8988T (cell line): ENCODE measurements around the gene PPBP.

Source experiments
- DNase-seq: peaks from one replicate; pipeline ENCODE4 v3.0.0; 2011

PPBP gene, protein sequence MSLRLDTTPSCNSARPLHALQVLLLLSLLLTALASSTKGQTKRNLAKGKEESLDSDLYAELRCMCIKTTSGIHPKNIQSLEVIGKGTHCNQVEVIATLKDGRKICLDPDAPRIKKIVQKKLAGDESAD

DNA sequence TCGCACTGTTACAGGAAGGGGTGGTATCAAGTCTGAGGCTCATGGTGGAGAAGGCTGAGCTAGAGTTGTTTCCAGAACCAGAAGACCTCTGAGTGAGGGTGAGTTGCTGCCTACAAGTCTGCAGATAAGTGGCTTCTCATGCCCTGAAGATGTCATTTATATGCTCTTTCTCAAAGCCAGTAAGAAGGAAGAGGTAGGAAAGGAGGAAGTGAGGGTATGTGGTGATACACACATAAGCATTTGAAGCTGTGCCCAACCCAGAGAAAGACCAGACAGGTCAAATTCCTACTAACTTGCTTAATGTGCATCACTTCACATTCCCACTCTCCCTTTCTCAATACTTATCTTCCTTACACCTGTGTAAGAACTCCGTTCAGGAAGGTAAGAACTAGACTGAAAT is at the start of gene PPBP:
Gene PPBP (minus strand): TSS at position 130 of the 400 bp plus-strand sequence. CDS start 87 bp downstream, at position 43.
- DNase-seq = no peak

DNA sequence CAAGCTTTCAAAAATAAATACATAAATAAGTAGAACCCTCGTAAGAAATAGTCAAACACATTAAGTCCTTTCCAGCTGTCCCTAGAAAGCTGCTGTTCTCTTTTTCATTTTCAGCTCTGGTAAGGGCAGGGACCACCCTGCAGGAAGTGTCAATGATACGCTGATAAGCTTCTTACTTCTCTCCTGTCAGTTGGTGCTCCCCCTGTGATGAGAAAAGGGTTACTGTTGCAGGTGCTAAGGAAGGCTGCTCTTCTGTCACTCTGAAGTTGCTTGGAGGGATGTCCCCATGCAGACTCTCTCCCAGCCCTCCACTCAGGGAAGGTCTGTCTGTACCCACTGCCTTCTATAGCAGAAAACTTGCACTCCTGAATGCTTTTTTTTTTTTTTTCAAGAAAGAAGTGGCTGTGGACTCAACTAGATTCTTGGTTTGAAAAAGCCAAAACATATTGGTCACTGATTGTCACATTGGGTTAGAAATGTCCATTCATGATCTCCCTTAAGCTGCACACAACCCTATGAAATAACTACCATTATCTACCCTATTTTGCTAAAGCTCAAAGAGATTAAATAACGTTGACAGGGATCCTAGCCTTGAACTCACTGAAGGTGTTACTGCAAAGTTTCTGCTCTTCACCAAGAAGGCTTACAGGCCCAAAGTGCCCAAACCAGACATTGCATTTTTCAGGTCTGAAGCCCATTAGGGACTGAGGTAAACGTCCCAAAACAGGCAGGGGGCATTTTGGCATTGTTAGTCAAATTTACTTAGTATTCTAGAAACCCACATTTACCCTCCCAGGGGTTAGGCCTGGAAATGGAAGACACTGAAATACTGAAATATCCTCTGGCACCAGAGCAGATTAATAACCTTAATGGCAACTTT is 49.3 kb upstream of the PPBP start:
- no peak for DNase-seq

DNA sequence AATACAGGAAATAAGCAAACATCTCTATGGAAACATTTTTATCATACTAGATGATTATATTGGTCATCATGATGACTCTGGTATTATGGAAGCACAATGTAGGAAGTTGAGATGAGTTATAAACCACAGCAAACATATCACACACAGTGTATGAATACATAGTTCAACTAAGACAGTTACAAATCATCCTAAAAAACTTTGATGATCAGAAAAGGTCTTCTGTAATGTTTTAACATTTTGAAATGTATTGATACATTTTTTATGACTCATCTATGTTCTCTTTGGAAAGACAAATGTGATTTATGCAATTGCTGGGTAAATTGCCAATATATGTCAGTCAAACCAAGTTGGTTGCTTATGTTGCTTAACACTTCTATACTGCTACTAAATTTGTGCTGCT is 45.7 kb upstream of the PPBP start:
- no peak for DNase-seq

DNA sequence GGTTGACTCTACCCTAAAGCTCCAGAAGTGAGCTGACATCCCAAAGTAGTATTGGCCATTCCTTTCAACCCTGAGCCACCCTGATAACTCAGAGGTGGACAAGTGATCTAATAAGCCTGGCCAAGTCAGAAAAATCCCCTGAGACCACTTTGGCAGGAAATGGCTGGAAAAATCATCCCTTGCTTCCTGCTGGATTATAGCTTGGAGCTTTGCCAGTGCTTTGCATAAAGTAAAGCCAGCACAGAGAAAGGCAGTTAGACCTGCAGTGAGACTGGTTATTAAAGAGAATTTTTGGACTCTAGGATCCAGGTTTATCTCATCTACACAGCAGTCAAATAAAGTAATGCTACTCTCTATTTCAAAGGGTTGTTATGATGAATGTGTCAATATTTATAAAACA is 44.1 kb upstream of the PPBP start:
- DNase-seq = no peak

DNA sequence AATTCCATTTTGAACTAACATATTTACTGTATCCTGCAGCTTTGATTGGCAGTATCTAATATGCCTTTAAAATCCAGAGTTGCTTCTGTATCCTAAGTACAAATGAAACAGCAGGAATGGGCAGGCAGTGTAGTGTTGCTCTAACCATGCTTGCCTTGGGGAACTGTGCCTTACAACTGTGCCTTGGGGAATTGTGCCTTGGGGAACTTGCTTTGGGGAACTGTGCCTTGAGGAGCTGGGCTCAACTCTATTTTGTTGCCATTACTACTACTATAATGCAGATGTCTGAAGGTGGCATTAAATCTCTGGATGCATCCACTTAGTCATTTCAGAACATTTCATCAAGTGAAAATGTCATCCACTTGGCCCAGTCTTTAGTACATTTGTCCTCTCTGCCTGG is 43.6 kb upstream of the PPBP start:
- no peak for DNase-seq

DNA sequence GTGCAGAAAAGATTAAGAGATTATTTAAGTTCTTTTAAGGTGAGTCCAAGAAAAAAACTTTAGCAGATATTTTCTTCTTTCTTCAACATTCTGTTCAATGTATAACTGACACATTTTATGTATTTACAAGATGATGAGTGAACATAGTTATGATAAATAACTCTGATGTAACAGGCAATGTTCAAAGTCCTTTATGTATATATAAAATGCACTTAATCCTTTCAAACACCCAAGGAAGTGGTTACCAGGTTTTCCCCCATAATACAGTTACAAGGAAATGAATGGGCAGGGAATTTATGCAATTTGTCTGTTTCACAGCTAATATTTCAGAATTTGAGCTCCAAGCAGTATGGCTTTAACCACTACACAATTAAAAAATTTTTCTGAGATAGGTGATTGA is 42.3 kb upstream of the PPBP start:
- DNase-seq = no peak

DNA sequence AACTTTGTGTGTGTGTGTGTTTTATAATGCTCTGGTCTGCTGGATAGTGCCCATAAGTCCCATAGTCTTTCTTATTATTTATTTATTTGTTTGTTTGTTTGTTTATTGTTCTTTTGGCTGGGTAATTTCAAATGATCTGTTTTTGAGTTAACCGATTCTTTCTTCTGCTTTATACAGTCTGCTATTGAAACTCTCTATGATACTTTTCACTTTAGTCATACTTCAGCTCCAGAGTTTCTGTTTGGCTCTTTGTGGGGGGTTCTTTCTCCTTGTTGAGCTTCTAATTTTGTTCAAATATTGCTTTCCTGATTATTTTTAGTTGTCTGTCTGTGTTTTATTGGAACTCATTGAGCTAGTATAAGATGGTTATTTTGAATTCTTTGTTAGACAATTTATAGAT is 40.5 kb upstream of the PPBP start:
- no peak for DNase-seq

DNA sequence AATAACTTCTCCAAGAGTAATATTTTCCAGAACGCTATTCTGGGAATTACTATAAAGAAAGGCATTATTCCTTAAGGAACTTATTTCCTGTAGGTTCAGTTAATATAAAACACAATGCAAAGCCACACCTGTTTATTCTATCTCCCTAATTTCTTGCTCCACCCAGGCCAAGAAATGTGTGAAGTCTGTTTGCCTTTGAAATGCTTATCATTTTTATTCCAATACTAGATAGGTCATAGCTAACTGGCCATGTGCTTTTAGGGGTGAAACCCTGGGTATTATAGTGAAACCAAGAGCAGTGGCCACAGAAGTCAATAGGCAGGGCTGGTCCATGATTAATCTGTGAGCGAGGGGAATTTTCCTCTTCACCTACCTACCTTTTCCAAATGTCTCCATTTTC is 35.7 kb upstream of the PPBP start:
- no peak for DNase-seq

DNA sequence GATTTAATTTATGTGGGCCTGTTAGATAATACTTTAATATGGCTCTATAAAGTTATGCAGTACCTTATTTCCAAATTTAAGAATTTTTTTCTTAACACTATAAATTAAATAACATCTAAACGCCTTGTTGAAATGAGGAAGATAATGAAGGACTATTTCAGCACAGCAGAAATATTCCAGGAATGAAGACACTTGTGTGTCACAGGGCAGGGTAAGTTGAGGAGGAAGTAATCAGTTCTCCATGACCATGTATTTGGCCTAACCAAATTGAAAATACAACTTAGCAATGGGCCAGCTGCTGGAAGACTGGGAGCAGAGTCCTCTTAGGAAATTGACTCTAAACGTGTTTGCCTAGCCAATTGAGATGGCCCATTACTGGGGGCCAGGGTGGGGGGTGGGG is 33.6 kb upstream of the PPBP start:
- DNase-seq = no peak

DNA sequence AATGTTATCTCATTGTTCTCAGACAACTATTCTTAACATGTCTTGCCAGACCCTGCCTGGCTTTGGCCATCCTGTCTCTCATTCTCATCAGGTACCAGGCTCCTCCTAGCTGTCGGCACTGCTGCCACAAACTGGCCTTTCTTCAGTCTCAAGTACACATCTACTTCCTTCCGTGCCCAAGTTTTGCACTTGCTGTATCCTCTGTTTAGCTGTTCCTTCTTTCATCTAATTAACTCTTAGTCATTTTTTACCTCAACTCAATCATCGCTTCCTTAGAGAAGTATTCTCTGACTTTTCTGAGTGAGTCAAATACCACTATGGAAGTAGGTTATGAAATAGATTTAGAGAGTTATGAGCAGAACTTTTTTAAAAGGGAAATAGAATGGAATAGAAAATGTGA is 30.8 kb upstream of the PPBP start:
- no peak for DNase-seq

DNA sequence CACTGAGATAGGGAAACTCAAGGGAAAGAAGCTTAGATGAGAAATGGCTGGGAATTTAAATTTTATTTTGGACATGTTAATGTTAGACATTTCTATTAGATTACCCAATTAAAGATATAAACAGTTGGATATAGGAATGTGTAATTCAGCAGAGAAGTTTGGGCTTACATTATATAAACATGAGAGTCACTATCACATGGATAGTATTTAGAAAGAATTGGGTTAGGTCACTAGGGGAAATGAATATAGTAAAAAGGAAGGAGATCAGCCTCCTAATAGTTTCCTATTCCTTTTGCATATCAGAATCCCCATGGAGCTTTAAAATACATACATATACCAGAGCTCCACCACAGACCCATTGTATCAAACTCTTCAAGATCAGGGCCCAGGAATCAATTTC is 30.1 kb upstream of the PPBP start:
- no peak for DNase-seq

DNA sequence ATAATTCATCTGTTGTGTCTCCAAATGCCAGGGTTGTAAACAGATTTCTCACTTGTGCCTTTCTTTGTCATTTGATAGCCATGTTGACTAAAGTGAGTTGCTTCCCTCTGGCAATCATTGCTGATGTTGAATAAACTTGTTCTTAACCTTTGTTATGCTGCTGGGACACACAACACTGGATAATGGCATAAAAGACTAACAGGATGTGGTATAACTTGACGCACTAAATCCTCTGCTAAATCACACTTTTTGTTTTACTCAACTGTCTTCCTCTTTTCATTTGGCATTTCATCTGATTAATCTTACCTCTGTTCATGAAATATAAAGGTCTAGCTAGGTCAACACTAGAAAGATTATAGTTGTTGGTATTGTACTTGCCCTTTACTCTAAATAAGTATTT is 28.1 kb upstream of the PPBP start:
- no peak for DNase-seq

DNA sequence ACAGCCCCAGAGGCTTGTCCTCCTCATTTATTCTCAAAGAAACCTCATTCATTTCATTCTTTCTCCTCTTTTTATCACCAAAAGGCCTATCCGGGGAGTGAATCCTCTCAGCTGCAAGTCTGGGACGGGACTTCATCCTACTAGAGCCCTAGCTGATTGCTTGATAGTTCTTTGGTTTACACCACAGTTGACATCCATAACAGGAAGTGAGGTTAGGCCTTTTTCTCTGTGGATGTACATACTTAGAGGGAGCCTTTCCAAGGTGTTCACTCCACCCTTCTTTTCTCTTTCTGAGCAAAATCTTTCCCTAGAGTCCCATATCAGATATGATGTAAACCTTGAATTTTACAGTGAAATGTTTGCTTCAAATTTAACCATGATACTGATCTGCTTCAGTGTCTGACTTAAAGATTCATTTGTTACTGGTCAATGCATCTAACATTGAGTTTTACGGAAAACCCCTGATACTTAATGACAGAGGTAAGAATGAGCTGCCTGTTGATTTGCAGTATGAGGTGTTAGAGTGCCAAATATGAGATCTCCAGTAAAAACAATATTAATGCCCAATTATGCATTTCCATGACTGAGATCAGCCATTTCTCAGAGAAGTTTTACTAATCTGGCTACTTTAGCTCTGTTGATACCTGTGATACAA is 27.3 kb upstream of the PPBP start:
- no peak for DNase-seq

DNA sequence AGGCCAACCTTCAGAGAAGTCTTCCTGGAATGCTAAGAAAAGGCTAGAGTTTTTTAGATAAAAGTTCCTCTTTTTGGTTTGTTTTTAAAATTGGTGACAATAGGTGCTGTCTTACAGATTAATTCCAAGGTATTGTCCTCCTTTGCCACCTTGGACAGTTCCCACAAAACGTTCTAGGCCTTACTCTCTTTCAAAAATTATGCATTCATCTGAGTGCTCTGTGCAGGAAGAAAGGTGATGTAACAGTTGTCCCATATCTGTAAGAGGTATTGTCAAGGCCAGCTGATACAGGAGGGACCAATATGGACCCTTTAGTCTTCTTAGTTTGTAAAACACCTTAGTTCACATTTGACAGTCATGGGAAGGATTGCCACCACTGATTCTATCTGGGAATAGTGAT is 26.3 kb upstream of the PPBP start:
- DNase-seq = no peak

DNA sequence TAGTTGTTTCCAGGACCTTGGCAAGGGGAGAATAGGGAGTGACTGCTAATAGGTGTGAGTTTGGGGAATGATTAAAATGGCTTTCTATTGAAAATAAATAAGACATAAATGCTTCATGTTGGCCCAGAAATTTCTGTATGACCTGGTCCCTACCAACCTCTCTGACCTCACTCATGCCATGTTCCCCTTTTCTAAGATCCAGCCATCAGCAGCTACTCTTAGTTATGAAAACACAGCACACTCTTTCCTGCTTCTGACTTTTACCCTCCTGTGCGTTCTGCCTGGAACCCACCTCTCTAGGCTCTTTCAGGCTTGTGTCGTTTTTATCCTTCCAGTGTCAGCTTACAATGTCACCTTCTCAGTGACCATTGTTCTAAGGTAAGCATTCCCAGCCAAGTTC is 25.3 kb upstream of the PPBP start:
- no peak for DNase-seq

DNA sequence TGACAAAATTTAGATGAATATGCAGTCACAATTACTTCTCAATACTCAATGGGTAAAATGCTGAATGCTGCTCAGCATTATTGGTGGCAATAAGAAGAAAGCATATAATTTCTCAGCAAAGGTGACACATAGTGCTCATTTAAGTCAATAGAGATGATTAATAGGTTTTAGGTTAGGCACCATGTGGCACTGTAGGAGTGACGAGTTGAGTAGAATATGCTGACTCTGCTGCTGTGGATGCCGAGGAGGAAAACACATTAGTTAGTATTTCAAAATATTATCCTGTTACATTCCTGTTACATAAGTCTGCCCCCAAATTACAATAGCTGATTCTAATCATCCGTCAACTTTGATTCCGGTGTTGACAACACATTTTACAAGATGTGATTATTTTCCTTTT is 24.1 kb upstream of the PPBP start:
- no peak for DNase-seq

DNA sequence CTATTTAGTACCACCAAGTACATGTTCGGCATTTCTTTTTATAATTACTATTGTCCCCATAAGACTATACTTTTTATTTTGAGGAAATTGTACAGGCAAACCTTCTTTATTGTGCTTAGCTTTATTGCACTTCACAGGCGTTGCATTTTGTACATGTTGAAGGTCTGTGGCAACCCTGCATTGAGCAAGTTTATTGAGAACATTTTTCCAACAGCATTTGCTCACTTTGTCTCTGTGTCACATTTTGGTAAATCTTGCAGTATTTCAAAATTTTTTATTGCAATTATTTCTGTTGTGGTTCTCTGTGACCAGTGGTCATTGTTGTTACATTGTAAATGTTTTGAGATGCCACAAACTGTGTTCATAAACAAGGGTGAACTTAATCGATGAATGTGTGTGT is 21.3 kb upstream of the PPBP start:
- DNase-seq = no peak

DNA sequence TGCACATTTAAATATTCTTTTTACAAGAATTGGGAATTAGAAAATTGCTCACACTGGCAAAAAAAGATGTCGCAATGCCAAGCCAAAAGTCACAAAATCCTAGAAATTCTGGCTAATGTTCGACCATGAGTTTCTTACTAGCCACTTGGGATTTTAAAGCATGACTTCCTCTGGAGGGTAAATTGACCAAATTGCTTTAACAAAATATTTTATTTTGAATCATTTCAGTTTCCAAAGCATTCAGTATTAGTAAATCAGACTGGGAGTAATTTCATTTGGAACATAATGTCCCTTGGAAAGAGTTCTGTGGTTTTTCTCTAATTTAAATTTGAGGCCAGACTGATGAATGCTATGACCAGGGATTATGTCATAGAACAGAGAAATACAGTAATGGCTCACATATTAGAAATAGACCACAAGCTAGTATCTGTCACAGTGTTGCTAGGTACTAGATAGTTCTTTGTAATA is 18.1 kb upstream of the PPBP start:
- DNase-seq = no peak

DNA sequence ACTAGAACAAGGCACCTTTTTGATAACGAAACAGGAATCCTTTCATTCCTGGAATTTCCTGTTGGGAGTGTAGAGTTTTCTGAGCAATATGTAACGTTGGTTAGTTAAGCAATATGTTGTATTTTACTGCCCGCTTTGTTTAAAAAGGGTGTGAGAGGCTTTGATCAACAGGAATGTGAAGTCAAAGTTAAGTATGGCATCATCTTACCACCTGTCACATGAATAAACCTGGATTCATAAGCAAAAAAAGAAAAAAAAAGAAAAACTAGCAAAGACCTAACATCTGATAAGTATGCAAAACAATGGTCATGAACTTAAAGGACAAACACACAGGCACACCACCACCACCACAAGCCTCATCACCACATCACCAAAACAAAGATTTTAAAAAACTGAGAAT is 17.5 kb upstream of the PPBP start:
- DNase-seq = no peak

DNA sequence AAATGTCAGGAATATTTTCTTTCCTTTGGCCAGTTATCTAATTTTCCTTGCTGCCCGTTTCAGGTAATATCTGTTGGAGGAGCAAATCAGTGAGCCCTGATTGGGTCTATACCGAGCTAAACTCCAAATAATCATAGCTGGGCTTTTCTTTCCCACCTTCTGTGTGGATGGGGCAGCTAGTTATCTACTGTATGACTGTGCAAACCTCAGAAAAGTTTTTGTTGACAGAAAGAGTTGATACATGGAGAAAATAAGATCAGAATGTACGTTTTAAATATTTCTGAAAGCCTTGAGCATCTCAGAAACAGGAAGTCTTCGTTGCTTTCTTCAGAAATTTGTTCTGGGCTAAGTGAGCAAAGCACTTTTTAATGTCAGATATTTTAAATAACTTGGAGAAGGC is 16.7 kb upstream of the PPBP start:
- DNase-seq = no peak

DNA sequence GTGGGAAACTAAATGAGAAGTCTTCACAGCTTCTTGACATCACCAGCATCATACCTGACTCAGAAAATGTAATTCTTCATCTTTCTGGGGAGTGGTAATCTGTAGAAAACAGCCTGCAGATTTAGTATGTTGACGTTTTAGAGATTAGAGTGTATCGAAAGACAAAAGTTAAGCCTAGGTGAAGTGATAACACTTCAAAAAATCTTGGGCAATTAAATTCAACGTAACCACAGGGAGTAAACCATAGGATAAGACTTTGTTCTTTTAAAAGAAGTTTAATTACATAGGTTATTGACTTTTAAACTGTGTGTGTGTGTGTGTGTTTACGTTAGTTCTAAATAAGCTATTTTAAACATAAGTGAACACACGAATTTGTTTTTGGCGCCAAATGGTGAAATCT is 12.3 kb upstream of the PPBP start:
- no peak for DNase-seq

DNA sequence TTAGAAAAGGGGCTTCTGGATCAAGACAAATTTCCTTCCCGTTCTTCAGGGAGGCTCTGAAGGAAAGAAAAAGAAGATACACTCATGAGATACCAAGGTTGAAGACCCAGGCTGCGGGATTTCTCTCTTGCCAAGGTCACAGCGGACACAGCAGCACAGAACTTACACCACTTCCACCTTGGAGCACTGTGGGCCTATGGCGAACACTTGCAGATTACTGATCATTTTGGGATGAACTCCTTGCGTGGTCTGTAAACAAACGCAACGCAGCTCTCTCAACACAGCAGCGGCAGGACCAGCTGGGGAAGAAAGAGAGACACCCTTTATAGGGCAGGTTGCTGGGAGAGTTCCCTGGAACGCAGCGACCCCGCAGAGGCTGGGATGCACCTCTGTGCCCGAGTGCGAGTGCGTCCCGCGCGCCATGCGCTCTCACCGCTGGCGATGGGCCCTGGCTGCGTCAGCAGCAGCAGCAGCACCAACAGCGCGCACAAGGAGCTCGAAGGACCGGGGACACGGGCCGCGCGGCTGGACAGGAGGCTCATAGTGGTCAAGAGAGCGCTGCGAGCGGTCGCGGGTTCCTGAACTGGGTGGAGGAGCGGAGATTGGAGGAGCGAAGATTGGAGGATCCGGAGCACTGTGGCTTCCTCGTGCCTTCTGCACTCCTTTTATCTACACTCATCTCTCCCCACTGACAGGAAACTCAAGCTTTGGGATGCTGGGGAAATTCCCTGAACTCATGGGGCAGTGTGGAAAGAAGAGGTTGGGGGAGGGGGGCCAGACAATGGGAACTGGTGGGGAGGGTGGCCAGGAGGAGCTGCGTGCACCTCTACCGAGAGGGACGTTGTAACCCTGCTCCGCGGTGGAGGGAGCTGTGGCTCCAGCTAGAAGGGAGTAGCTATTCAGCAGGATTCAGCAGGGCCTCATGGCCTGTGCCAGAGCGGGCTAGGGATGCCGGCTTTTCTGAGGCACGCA is 10.3 kb upstream of the PPBP start, which contains the start of gene CXCL5:
Gene CXCL5 (minus strand): TSS at position 638 of the 972 bp plus-strand sequence. CDS start 96 bp downstream, at position 542.
- no peak for DNase-seq

DNA sequence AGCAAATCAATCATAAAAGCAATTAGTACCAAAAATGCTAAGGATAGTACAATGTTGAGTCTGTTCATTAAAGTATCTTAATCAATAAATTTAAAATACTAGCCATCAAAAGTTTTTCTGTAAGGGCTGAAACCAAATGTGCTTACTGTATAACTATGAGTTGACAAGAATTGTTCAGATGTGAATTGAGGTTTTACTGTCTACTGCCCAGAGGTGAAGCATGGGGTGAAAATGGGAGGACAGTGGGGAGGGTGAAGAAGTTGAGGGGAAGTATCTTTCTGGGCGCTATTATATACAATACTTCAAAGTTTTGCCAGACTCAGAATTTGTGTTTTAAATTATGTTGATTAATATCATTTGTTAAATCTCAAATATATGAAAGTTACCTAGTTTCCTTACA is 4.1 kb upstream of the PPBP start:
- DNase-seq = no peak
